HepG2 (cell line): ENCODE results near the gene ZNF195. TPM values are rescaled to one million over a fixed set of nuclear protein-coding genes. Genes with fewer than 3 reads are reported as not detected.

Experiments used
- HHEX ChIP-seq: IDR thresholded peaks from 2 replicates; pipeline ENCODE4 v1.6.1; 2016; ENCODE audit warnings: control low read depth
- POLR2AphosphoS5 ChIP-seq: IDR thresholded peaks from 2 replicates; pipeline ENCODE4 v1.6.1; 2012; ENCODE audit warnings: low read depth, low read length
- TAF15 ChIP-seq: fragments of 200-400 bp; formaldehyde crosslinking; IDR thresholded peaks from one replicate; pipeline ENCODE4 v1.6.1; 2018; ENCODE audit warnings: mild to moderate bottlenecking, low read depth, low read length; ENCODE audit not compliant: poor library complexity, severe bottlenecking
- ZKSCAN8 ChIP-seq: IDR thresholded peaks from 2 replicates; pipeline ENCODE4 v1.6.1; 2016; ENCODE audit warnings: borderline replicate concordance, missing genetic modification reagents, missing compliant biosample characterization
- ZNF672 ChIP-seq: sonication (generic); formaldehyde crosslinking; IDR thresholded peaks from 2 replicates; pipeline ENCODE4 v1.8.1; 2022; ENCODE audit warnings: missing genetic modification reagents
- polyA plus RNA-seq, 8 experiments: library from polyadenylated mRNA; depleted of rRNA in 3 of 8; stranded (reverse) in 7 of 8; unstranded in 1 of 8; fragments of >200 nt; fragmentation: Illumina TruSeq in 4 of 8; extraction: Trizol in 4 of 8; gene quantifications; 2 replicates each; pipeline versions ENCODE4 v1.2.1 to v1.2.3, GENCODE V29; 2011 to 2016; ENCODE audit warnings: low read depth in 4 of 8, missing spikeins in 1 of 8, mixed read lengths in 1 of 8; ENCODE audit not compliant: insufficient read depth in 1 of 8
- total RNA-seq, 5 experiments: library from RNA; depleted of rRNA; stranded (reverse); fragments of >200 nt; fragmentation: Illumina TruSeq; extraction: Trizol; gene quantifications; 2 replicates each; pipeline ENCODE4 v1.2.3, GENCODE V29; 2016; ENCODE audit warnings: low read depth in 1 of 5
- TF ChIP-seq, protein P1 (sequence below): sonication (generic); formaldehyde crosslinking; IDR thresholded peaks from 2 replicates; pipeline ENCODE4; 2020; ENCODE audit warnings: missing genetic modification reagents, mild to moderate bottlenecking, borderline replicate concordance
- TF ChIP-seq, protein P2 (sequence below): sonication (generic); formaldehyde crosslinking; IDR thresholded peaks from 2 replicates; pipeline ENCODE4 v1.8.1; 2023; ENCODE audit warnings: mild to moderate bottlenecking, missing genetic modification reagents, borderline replicate concordance
- TF ChIP-seq, protein P3 (sequence below): sonication (generic); formaldehyde crosslinking; IDR thresholded peaks from 2 replicates; pipeline ENCODE4 v1.5.0; 2020; ENCODE audit warnings: mild to moderate bottlenecking, missing genetic modification reagents, borderline replicate concordance
- TF ChIP-seq, protein P4 (sequence below): sonication (generic); formaldehyde crosslinking; conservative IDR thresholded peaks from 2 replicates; pipeline ENCODE4 v1.4.0; 2020; ENCODE audit warnings: missing genetic modification reagents
- TF ChIP-seq, protein P5 (sequence below): sonication (generic); formaldehyde crosslinking; IDR thresholded peaks from 2 replicates; pipeline ENCODE4 v1.4.0; 2020; ENCODE audit warnings: missing genetic modification reagents, mild to moderate bottlenecking, borderline replicate concordance

ZNF195 gene
- total and polyA plus RNA-seq, 2 of the 13 experiments (the other 11 are each of a cell fraction or from before 2014, with no cell fraction given) = 17.3 to 31.4 TPM

DNA sequence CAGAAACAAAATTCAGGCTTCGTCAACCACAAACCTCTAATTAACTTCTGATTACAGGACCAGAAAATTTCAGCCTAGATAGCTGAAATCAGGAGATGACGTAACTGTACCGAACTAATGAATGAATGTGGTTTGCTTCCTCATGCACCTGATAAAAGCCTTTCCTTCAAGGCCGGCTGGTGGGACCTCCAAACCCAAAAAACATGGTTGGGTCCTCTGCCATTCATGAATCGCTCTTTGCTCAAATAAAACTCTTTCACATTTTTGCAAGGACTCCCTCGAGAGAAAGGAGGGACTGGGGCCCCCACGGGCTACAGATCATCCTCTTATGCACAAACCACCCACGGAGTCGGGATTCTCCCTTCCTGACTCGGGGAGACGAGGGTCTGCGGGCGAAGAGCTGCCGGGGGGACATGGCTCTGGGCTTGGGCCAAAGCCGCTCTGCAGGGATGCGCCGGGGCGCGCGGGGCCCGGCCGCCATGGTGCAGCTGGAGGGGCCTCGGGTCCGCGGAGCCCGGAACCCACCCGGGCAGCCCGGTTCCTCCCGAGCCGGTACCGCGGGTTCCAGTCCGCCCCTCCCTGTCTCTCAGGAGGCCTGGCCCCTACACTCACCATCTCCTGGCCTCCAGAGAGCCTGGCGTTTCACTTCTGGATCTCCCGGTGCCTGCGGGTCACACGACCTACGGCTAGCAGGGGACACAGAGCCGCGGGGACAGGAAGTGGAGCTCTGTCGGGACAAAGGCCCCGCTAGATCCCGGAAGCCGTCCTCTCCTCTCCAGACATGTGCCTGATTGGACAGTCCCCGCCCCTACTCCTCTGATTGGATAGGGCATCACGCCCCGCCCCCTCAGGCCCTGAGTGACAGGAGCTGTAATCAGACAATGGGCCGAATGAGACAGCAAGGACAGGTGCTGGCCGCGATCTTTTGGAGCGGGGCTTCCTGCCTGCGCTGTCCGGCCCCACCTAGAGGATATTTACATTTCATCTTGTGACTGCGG, at the start of gene ZNF195 (continued):
- TF ChIP-seq, protein P1, sequence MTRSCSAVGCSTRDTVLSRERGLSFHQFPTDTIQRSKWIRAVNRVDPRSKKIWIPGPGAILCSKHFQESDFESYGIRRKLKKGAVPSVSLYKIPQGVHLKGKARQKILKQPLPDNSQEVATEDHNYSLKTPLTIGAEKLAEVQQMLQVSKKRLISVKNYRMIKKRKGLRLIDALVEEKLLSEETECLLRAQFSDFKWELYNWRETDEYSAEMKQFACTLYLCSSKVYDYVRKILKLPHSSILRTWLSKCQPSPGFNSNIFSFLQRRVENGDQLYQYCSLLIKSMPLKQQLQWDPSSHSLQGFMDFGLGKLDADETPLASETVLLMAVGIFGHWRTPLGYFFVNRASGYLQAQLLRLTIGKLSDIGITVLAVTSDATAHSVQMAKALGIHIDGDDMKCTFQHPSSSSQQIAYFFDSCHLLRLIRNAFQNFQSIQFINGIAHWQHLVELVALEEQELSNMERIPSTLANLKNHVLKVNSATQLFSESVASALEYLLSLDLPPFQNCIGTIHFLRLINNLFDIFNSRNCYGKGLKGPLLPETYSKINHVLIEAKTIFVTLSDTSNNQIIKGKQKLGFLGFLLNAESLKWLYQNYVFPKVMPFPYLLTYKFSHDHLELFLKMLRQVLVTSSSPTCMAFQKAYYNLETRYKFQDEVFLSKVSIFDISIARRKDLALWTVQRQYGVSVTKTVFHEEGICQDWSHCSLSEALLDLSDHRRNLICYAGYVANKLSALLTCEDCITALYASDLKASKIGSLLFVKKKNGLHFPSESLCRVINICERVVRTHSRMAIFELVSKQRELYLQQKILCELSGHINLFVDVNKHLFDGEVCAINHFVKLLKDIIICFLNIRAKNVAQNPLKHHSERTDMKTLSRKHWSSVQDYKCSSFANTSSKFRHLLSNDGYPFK = peak; percentile 72; the same call in 1 of the 2 replicates
- TF ChIP-seq ZNF672 (CRISPR knock-in tag) (no peak), ZKSCAN8 (CRISPR knock-in tag) (peak; percentile 17; the same call in 1 of the 2 replicates), HHEX (no peak), POLR2AphosphoS5 (peak; percentile 94), TAF15 (no peak)
- TF ChIP-seq, protein P2, sequence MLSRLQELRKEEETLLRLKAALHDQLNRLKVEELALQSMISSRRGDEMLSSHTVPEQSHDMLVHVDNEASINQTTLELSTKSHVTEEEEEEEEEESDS (CRISPR knock-in tag) = no peak
- TF ChIP-seq, protein P3, sequence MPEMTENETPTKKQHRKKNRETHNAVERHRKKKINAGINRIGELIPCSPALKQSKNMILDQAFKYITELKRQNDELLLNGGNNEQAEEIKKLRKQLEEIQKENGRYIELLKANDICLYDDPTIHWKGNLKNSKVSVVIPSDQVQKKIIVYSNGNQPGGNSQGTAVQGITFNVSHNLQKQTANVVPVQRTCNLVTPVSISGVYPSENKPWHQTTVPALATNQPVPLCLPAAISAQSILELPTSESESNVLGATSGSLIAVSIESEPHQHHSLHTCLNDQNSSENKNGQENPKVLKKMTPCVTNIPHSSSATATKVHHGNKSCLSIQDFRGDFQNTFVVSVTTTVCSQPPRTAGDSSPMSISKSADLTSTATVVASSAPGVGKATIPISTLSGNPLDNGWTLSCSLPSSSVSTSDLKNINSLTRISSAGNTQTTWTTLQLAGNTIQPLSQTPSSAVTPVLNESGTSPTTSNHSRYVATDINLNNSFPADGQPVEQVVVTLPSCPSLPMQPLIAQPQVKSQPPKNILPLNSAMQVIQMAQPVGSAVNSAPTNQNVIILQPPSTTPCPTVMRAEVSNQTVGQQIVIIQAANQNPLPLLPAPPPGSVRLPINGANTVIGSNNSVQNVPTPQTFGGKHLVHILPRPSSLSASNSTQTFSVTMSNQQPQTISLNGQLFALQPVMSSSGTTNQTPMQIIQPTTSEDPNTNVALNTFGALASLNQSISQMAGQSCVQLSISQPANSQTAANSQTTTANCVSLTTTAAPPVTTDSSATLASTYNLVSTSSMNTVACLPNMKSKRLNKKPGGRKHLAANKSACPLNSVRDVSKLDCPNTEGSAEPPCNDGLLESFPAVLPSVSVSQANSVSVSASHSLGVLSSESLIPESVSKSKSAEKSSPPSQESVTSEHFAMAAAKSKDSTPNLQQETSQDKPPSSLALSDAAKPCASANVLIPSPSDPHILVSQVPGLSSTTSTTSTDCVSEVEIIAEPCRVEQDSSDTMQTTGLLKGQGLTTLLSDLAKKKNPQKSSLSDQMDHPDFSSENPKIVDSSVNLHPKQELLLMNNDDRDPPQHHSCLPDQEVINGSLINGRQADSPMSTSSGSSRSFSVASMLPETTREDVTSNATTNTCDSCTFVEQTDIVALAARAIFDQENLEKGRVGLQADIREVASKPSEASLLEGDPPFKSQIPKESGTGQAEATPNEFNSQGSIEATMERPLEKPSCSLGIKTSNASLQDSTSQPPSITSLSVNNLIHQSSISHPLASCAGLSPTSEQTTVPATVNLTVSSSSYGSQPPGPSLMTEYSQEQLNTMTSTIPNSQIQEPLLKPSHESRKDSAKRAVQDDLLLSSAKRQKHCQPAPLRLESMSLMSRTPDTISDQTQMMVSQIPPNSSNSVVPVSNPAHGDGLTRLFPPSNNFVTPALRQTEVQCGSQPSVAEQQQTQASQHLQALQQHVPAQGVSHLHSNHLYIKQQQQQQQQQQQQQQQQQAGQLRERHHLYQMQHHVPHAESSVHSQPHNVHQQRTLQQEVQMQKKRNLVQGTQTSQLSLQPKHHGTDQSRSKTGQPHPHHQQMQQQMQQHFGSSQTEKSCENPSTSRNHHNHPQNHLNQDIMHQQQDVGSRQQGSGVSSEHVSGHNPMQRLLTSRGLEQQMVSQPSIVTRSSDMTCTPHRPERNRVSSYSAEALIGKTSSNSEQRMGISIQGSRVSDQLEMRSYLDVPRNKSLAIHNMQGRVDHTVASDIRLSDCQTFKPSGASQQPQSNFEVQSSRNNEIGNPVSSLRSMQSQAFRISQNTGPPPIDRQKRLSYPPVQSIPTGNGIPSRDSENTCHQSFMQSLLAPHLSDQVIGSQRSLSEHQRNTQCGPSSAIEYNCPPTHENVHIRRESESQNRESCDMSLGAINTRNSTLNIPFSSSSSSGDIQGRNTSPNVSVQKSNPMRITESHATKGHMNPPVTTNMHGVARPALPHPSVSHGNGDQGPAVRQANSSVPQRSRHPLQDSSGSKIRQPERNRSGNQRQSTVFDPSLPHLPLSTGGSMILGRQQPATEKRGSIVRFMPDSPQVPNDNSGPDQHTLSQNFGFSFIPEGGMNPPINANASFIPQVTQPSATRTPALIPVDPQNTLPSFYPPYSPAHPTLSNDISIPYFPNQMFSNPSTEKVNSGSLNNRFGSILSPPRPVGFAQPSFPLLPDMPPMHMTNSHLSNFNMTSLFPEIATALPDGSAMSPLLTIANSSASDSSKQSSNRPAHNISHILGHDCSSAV (CRISPR knock-in tag) = no peak
- TF ChIP-seq, protein P4, sequence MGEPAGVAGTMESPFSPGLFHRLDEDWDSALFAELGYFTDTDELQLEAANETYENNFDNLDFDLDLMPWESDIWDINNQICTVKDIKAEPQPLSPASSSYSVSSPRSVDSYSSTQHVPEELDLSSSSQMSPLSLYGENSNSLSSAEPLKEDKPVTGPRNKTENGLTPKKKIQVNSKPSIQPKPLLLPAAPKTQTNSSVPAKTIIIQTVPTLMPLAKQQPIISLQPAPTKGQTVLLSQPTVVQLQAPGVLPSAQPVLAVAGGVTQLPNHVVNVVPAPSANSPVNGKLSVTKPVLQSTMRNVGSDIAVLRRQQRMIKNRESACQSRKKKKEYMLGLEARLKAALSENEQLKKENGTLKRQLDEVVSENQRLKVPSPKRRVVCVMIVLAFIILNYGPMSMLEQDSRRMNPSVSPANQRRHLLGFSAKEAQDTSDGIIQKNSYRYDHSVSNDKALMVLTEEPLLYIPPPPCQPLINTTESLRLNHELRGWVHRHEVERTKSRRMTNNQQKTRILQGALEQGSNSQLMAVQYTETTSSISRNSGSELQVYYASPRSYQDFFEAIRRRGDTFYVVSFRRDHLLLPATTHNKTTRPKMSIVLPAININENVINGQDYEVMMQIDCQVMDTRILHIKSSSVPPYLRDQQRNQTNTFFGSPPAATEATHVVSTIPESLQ (CRISPR knock-in tag) = no peak
- TF ChIP-seq, protein P5, sequence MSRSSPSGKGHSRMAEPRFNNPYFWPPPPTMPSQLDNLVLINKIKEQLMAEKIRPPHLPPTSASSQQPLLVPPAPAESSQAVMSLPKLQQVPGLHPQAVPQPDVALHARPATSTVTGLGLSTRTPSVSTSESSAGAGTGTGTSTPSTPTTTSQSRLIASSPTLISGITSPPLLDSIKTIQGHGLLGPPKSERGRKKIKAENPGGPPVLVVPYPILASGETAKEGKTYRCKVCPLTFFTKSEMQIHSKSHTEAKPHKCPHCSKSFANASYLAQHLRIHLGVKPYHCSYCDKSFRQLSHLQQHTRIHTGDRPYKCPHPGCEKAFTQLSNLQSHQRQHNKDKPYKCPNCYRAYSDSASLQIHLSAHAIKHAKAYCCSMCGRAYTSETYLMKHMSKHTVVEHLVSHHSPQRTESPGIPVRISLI (CRISPR knock-in tag) = no peak
